Amniotic epithelial cell (primary cell): ENCODE results near the gene MAMLD1.
A peak's percentile ranks its signal among the peaks of the same experiment; 100 is the strongest.

Source experiments
- DNase-seq: peaks from one replicate; pipeline ENCODE4 v3.0.0-alpha.2; 2010; ENCODE audit warnings: low read depth

The MAMLD1 gene

GRCh38 chrX:150502091-150502490 is 139.0 kb downstream of the MAMLD1 start:
- no peak for DNase-seq

GRCh38 chrX:150502979-150503897 is 140.1 kb downstream of the MAMLD1 start:
- no peak for DNase-seq

- DNase-seq, result no peak
These were observed 140.7 kb downstream of the MAMLD1 start for GRCh38 chrX:150503898-150504219.

- DNase-seq, result peak; percentile 19
These were observed 141.5 kb downstream of the MAMLD1 start for GRCh38 chrX:150504397-150505182.

- DNase-seq, result no peak
These were observed 142.9 kb downstream of the MAMLD1 start for GRCh38 chrX:150506020-150506419.

- no peak for DNase-seq
These were observed 143.4 kb downstream of the MAMLD1 start for GRCh38 chrX:150506486-150506885.

GRCh38 chrX:150507251-150507856 is 144.2 kb downstream of the MAMLD1 start:
- DNase-seq, result peak; percentile 3

GRCh38 chrX:150508018-150508417 is 144.9 kb downstream of the MAMLD1 start:
- no peak for DNase-seq

- DNase-seq, result peak; percentile 31
These were observed 145.6 kb downstream of the MAMLD1 start for GRCh38 chrX:150508451-150509367.

- no peak for DNase-seq
These were observed 146.6 kb downstream of the MAMLD1 start for GRCh38 chrX:150509703-150510102.

- no peak for DNase-seq
These were observed 149.4 kb downstream of the MAMLD1 start for GRCh38 chrX:150512461-150512901.

- no peak for DNase-seq
These were observed 150.4 kb downstream of the MAMLD1 start for GRCh38 chrX:150513544-150513943.

GRCh38 chrX:150514462-150514861 is 151.3 kb downstream of the MAMLD1 start:
- no peak for DNase-seq

GRCh38 chrX:150515801-150516200 is 152.7 kb downstream of the MAMLD1 start:
- no peak for DNase-seq

GRCh38 chrX:150517303-150517910 is 154.3 kb downstream of the MAMLD1 start:
- DNase-seq, result peak; percentile 85

GRCh38 chrX:150522494-150522893 is 159.4 kb downstream of the MAMLD1 start:
- no peak for DNase-seq

GRCh38 chrX:150525061-150525919 is 162.2 kb downstream of the MAMLD1 start:
- DNase-seq, result no peak

GRCh38 chrX:150526692-150527091 is 163.6 kb downstream of the MAMLD1 start:
- no peak for DNase-seq

- no peak for DNase-seq
These were observed 164.0 kb downstream of the MAMLD1 start for GRCh38 chrX:150527108-150527507.

GRCh38 chrX:150529587-150529986 is 166.5 kb downstream of the MAMLD1 start:
- no peak for DNase-seq
